ENCODE data around the gene VWA8.
"Not testable (repeated sequence)": the region's sequence is repeated elsewhere in the genome, so short reads cannot be mapped to it uniquely, and the experiment has no call there.

The VWA8 gene

DNA sequence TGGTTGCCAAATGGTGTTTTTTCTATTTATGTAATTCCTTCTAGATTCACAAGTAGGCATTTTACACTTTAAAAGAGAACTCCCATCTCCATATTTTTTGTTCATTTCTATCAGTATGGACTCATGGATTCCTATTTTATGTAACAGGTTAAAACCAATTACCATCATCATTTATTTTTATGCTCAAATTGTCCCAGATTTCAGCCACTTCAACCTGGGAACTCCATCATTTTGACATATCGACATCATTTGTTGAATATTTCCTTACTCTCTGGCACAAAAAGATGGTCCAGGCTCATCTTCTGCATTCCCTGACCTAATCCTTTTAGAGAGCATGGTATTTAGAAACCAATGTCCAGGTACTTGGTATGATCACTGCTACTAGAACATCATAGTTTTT is 79.9 kb downstream of the VWA8 start:
- Histone ChIP-seq H3K79me2 (ENCODE audit: low read length) (no peaks in the 10 kb centered on the region), H3K36me3 (replicated peaks; ENCODE audit: low read depth, low read length) (peaks cover 36% of the 10 kb centered on the region), H3K4me1 (ENCODE audit: low read length) (no peaks in the 10 kb centered on the region), H3K27ac (ENCODE audit: low read length) (no peak overlapping the region), H3K4me3 (ENCODE audit: low read length) (no peak overlapping the region), H2AFZ (ENCODE audit: low read depth, low read length) (no peak overlapping the region), H3K4me2 (ENCODE audit: low read length) (no peak overlapping the region), H4K20me1 (ENCODE audit: insufficient read depth, low read length) (no peaks in the 10 kb centered on the region), H3K9ac (ENCODE audit: low read length) (no peak overlapping the region), H3K9me3 (ENCODE audit: insufficient read depth, low read length) (no peaks in the 10 kb centered on the region; the same call in 1 of the 2 replicates), H3K27me3 (ENCODE audit: low read depth, low read length) (no peaks in the 10 kb centered on the region)
- TF ChIP-seq EZH2phosphoT487 (IDR thresholded peaks at IDR 0.05; ENCODE audit: low read depth) (no peak), CTCF (IDR thresholded peaks at IDR 0.05; ENCODE audit: low read depth, low read length) (no peak)

DNA sequence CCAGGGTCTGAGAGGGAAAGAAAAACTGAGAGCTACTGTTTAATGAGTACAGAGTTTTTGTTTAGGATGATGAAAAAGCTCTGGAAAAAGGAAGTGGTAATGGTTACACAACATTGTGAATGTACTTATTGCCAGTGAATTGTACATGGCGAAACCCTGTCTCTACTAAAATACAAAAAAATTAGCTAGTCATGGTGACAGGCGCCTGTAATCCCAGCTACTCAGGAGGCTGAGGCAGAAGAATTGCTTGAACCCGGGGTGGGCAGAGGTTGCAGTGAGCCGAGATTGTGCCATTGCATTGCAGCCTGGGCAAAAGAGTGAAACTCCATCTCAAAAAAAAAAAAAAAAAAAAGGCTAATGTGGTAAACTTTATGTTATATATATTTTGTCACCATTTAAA is 96.3 kb downstream of the VWA8 start:
- H3K9me3 ChIP-seq (ENCODE audit: insufficient read depth, low read length), result no peaks in the 10 kb centered on the region
- no peak overlapping the region for H2AFZ ChIP-seq (ENCODE audit: low read depth, low read length)
- H3K36me3 ChIP-seq (replicated peaks; ENCODE audit: low read depth, low read length), result peaks cover 11% of the 10 kb centered on the region
- no peaks in the 10 kb centered on the region for H3K27me3 ChIP-seq (ENCODE audit: low read depth, low read length)
- H3K79me2 ChIP-seq (ENCODE audit: low read length), result no peaks in the 10 kb centered on the region
- no peaks in the 10 kb centered on the region for H3K4me1 ChIP-seq (ENCODE audit: low read length)
- no peak overlapping the region for H3K9ac ChIP-seq (ENCODE audit: low read length)
- TF ChIP-seq CTCF (IDR thresholded peaks at IDR 0.05; ENCODE audit: low read depth, low read length), result no peak
- TF ChIP-seq EZH2phosphoT487 (IDR thresholded peaks at IDR 0.05; ENCODE audit: low read depth), result no peak
- H3K27ac ChIP-seq (ENCODE audit: low read length), result no peak overlapping the region
- H3K4me2 ChIP-seq (ENCODE audit: low read length), result no peak overlapping the region
- no peaks in the 10 kb centered on the region for H4K20me1 ChIP-seq (ENCODE audit: insufficient read depth, low read length)
- H3K4me3 ChIP-seq (ENCODE audit: low read length), result no peak overlapping the region

GRCh38 chr13:41862659-41863058 is 98.2 kb downstream of the VWA8 start:
- H3K9me3 ChIP-seq (ENCODE audit: insufficient read depth, low read length); H3K9ac ChIP-seq (ENCODE audit: low read length); H3K27me3 ChIP-seq (ENCODE audit: low read depth, low read length); H2AFZ ChIP-seq (ENCODE audit: low read depth, low read length); H3K79me2 ChIP-seq (ENCODE audit: low read length); H3K27ac ChIP-seq (ENCODE audit: low read length); H4K20me1 ChIP-seq (ENCODE audit: insufficient read depth, low read length); H3K36me3 ChIP-seq (replicated peaks; ENCODE audit: low read depth, low read length); H3K4me1 ChIP-seq (ENCODE audit: low read length); H3K4me3 ChIP-seq (ENCODE audit: low read length); H3K4me2 ChIP-seq (ENCODE audit: low read length): not testable (repeated sequence)

DNA sequence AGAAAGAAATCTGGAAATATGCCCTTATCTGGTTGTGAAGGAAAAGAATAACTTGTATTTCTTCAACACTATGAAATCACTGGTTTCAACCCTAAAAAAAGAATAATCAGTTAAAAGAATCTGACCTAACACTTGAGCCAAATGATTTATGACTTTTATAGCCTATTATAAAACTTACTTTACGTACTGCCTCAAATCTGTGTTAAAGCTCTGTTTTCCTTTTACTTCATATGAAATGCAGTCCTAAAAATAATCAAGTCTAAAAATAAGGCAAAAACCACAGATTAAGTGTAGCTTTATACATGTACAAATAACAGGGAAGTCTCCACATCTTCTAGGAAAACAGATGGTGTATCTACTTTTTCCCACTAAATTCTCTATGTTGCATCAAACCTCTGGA is 101.3 kb downstream of the VWA8 start:
- H3K4me2 ChIP-seq (ENCODE audit: low read length), result no peak overlapping the region
- no peak overlapping the region for H2AFZ ChIP-seq (ENCODE audit: low read depth, low read length)
- H3K4me3 ChIP-seq (ENCODE audit: low read length), result no peak overlapping the region
- H3K27me3 ChIP-seq (ENCODE audit: low read depth, low read length), result no peaks in the 10 kb centered on the region
- no peaks in the 10 kb centered on the region for H3K9me3 ChIP-seq (ENCODE audit: insufficient read depth, low read length)
- no peak overlapping the region for H3K9ac ChIP-seq (ENCODE audit: low read length)
- no peaks in the 10 kb centered on the region for H4K20me1 ChIP-seq (ENCODE audit: insufficient read depth, low read length)
- no peaks in the 10 kb centered on the region for H3K79me2 ChIP-seq (ENCODE audit: low read length)
- TF ChIP-seq EZH2phosphoT487 (IDR thresholded peaks at IDR 0.05; ENCODE audit: low read depth) (no peak), CTCF (IDR thresholded peaks at IDR 0.05; ENCODE audit: low read depth, low read length) (no peak)
- no peak overlapping the region for H3K27ac ChIP-seq (ENCODE audit: low read length)
- peaks cover 8% of the 10 kb centered on the region for H3K36me3 ChIP-seq (replicated peaks; ENCODE audit: low read depth, low read length)
- no peaks in the 10 kb centered on the region for H3K4me1 ChIP-seq (ENCODE audit: low read length)

GRCh38 chr13:41858780-41859179 is 102.1 kb downstream of the VWA8 start:
- TF ChIP-seq CTCF (IDR thresholded peaks at IDR 0.05; ENCODE audit: low read depth, low read length) (no peak), EZH2phosphoT487 (IDR thresholded peaks at IDR 0.05; ENCODE audit: low read depth) (no peak)
- H3K79me2 ChIP-seq (ENCODE audit: low read length), result no peaks in the 10 kb centered on the region
- no peaks in the 10 kb centered on the region for H4K20me1 ChIP-seq (ENCODE audit: insufficient read depth, low read length)
- H3K27me3 ChIP-seq (ENCODE audit: low read depth, low read length), result no peaks in the 10 kb centered on the region
- H3K27ac ChIP-seq (ENCODE audit: low read length), result no peak overlapping the region
- H2AFZ ChIP-seq (ENCODE audit: low read depth, low read length), result no peak overlapping the region
- no peak overlapping the region for H3K9ac ChIP-seq (ENCODE audit: low read length)
- H3K4me1 ChIP-seq (ENCODE audit: low read length), result no peaks in the 10 kb centered on the region
- H3K4me2 ChIP-seq (ENCODE audit: low read length), result no peak overlapping the region
- no peak overlapping the region for H3K4me3 ChIP-seq (ENCODE audit: low read length)
- H3K36me3 ChIP-seq (replicated peaks; ENCODE audit: low read depth, low read length), result peaks cover 10% of the 10 kb centered on the region
- H3K9me3 ChIP-seq (ENCODE audit: insufficient read depth, low read length), result no peaks in the 10 kb centered on the region

Data from OCI-LY3 (cell line).